Right ventricle myocardium superior (tissue), 1 donor: Measurements from ENCODE around the gene GYS1. TPM values are rescaled to one million over a fixed set of nuclear protein-coding genes. Genes with fewer than 3 reads are reported as not detected.

Experiments
- ATAC-seq: fragments of 200-7000 bp; cut with Tn5 transposase; one replicate; pipeline ENCODE4 v1.9.1; 2020; ENCODE audit warnings: mild to moderate bottlenecking; ENCODE audit not compliant: poor library complexity
- DNase-seq: peaks from one replicate; pipeline ENCODE4 v3.0.0-alpha.2; 2020
- intact Hi-C: fragments of 100-400 bp; cut with DNase I; formaldehyde crosslinking; loops from one replicate; pipeline ENCODE4 v1.11.2; 2022
- total RNA-seq: library from RNA; stranded (reverse); fragmentation: NEBNext Ultra II Directional; extraction: Animal tissue kit (Norgen Biotek cat#: 25700); gene quantifications from one replicate; pipeline ENCODE4 v1.2.1, GENCODE V29; 2021
- donor health status: DM: no; HTN: yes; CAD: no; lungs with severe emphysema.

The GYS1 gene
- total RNA-seq, 1 donor from 2014 or later, result 100 TPM

GRCh38 chr19:48968179-48968661 lies 24.9 kb downstream of the GYS1 start:
- DNase-seq, result no peak
- intact Hi-C loops, result loop anchor here (5.0 kb wide), 1 partner anchor 96 kb away; the partner anchor contains the start of gene PPP1R15A
- ATAC-seq, result no peak

GRCh38 chr19:48967346-48968178 lies 25.5 kb downstream of the GYS1 start:
- DNase-seq, result peak; percentile 61
- intact Hi-C loops, result loop anchor here (5.0 kb wide), 1 partner anchor 95 kb away; the partner anchor contains the start of gene PPP1R15A

GRCh38 chr19:48966541-48967345 lies 26.4 kb downstream of the GYS1 start:
- ATAC-seq (no peak), DNase-seq (no peak)
- intact Hi-C loops, result loop anchor here (5.0 kb wide), 1 partner anchor 94 kb away; the partner anchor contains the start of gene PPP1R15A

More at GRCh38 chr19:48967346-48968178, 25.5 kb downstream of the GYS1 start:
- peak; percentile 1 for ATAC-seq

GRCh38 chr19:48965806-48966540 lies 27.1 kb downstream of the GYS1 start:
- intact Hi-C loops, result loop anchor here (5.0 kb wide), 1 partner anchor 94 kb away; the partner anchor contains the start of gene PPP1R15A
- peak; percentile 66 for ATAC-seq
- DNase-seq, result peak; percentile 94

- DNase-seq (peak; percentile 99), ATAC-seq (peak; percentile 87)
- intact Hi-C loops, result loop anchor here (5.0 kb wide), 1 partner anchor 93 kb away; the partner anchor contains the start of gene PPP1R15A
These were observed 27.9 kb downstream of the GYS1 start, which contains the start of gene FTL for GRCh38 chr19:48965040-48965805. Gene FTL, plus strand, starts transcription at chr19:48965309. Its CDS starts 199 bp downstream, at chr19:48965508.

- intact Hi-C loops, result loop anchor here (5.0 kb wide), 1 partner anchor 92 kb away; the partner anchor contains the start of gene PPP1R15A
- ATAC-seq (no peak), DNase-seq (no peak)
These were observed 28.7 kb downstream of the GYS1 start for GRCh38 chr19:48964205-48965039.

- intact Hi-C loops, result no loop called here
- DNase-seq (peak; percentile 85), ATAC-seq (peak; percentile 22)
These were observed 29.5 kb downstream of the GYS1 start for GRCh38 chr19:48963371-48964204.

- ATAC-seq (no peak), DNase-seq (no peak)
- intact Hi-C loops, result no loop called here
These were observed 30.3 kb downstream of the GYS1 start for GRCh38 chr19:48962849-48963165.

- intact Hi-C loops, result no loop called here
- DNase-seq, result peak; percentile 78
These were observed 30.9 kb downstream of the GYS1 start for GRCh38 chr19:48962029-48962848.

GRCh38 chr19:48961673-48962028 lies 31.5 kb downstream of the GYS1 start:
- no peak for DNase-seq
- intact Hi-C loops, result no loop called here

More at GRCh38 chr19:48962029-48962848, 30.9 kb downstream of the GYS1 start:
- no peak for ATAC-seq

GRCh38 chr19:48961051-48961649 lies 32.0 kb downstream of the GYS1 start:
- no peak for DNase-seq
- no peak for ATAC-seq
- intact Hi-C loops, result no loop called here

More at GRCh38 chr19:48961673-48962028, 31.5 kb downstream of the GYS1 start:
- ATAC-seq, result no peak

- intact Hi-C loops, result no loop called here
- no peak for ATAC-seq
- DNase-seq, result no peak
These were observed 33.5 kb downstream of the GYS1 start for GRCh38 chr19:48959341-48960239.

- ATAC-seq (no peak), DNase-seq (no peak)
- intact Hi-C loops, result no loop called here
These were observed 35.1 kb downstream of the GYS1 start for GRCh38 chr19:48958006-48958405.
